Stimulated activated CD4-positive, alpha-beta T cell treated with anti-CD3 and anti-CD28 coated beads, TNF-alpha, amount 100 ng/mL, for 48 hours (primary cell): ENCODE data around the gene ARHGEF11.

ENCODE experiments used
- DNase-seq, 3 donors: peaks; one replicate each; pipeline ENCODE4 v3.0.0-alpha.2; 2020; ENCODE audit warnings: low read depth in 3 of 3

Gene ARHGEF11

GRCh38 chr1:157047062-157047410 is 1.5 kb upstream of the ARHGEF11 start:
- no peak for DNase-seq

- DNase-seq: no peak
Observed at GRCh38 chr1:157044326-157044725, 1.2 kb downstream of the ARHGEF11 start.

GRCh38 chr1:157043685-157044084 is 1.9 kb downstream of the ARHGEF11 start:
- DNase-seq: no peak

- DNase-seq: no peak
Observed at GRCh38 chr1:157042846-157043245, 2.7 kb downstream of the ARHGEF11 start.

GRCh38 chr1:157040802-157041201 is 4.7 kb downstream of the ARHGEF11 start:
- no peak for DNase-seq

GRCh38 chr1:157035121-157035520 is 10.4 kb downstream of the ARHGEF11 start:
- no peak for DNase-seq

GRCh38 chr1:157034137-157034800 is 11.3 kb downstream of the ARHGEF11 start:
- DNase-seq: no peak

- DNase-seq: no peak
Observed at GRCh38 chr1:157033357-157033876, 12.1 kb downstream of the ARHGEF11 start.

- no peak for DNase-seq
Observed at GRCh38 chr1:157032303-157032702, 13.2 kb downstream of the ARHGEF11 start.

- DNase-seq: no peak
Observed at GRCh38 chr1:157030728-157031127, 14.8 kb downstream of the ARHGEF11 start.

- DNase-seq: no peak
Observed at GRCh38 chr1:157028674-157029073, 16.9 kb downstream of the ARHGEF11 start.

- DNase-seq: no peak
Observed at GRCh38 chr1:157025856-157026255, 19.7 kb downstream of the ARHGEF11 start.

- no peak for DNase-seq
Observed at GRCh38 chr1:157025385-157025784, 20.2 kb downstream of the ARHGEF11 start.

GRCh38 chr1:157021688-157022087 is 23.9 kb downstream of the ARHGEF11 start:
- no peak for DNase-seq

- DNase-seq: no peak
Observed at GRCh38 chr1:157019457-157019856, 26.1 kb downstream of the ARHGEF11 start.

GRCh38 chr1:157011845-157012244 is 33.7 kb downstream of the ARHGEF11 start:
- no peak for DNase-seq

GRCh38 chr1:157008502-157008901 is 37.0 kb downstream of the ARHGEF11 start:
- no peak for DNase-seq

GRCh38 chr1:157007306-157007705 is 38.2 kb downstream of the ARHGEF11 start:
- no peak for DNase-seq

- DNase-seq: no peak
Observed at GRCh38 chr1:157006676-157007075, 38.9 kb downstream of the ARHGEF11 start.

GRCh38 chr1:157005965-157006364 is 39.6 kb downstream of the ARHGEF11 start:
- no peak for DNase-seq

GRCh38 chr1:157004806-157005205 is 40.7 kb downstream of the ARHGEF11 start:
- no peak for DNase-seq

GRCh38 chr1:157004327-157004726 is 41.2 kb downstream of the ARHGEF11 start:
- DNase-seq: no peak

- no peak for DNase-seq
Observed at GRCh38 chr1:157001304-157001703, 44.2 kb downstream of the ARHGEF11 start.

- no peak for DNase-seq
Observed at GRCh38 chr1:157000686-157001085, 44.9 kb downstream of the ARHGEF11 start.
